ENCODE measurements around the gene PRKN.
A peak's percentile ranks its signal among the peaks of the same experiment; 100 is the strongest.

PRKN gene

DNA sequence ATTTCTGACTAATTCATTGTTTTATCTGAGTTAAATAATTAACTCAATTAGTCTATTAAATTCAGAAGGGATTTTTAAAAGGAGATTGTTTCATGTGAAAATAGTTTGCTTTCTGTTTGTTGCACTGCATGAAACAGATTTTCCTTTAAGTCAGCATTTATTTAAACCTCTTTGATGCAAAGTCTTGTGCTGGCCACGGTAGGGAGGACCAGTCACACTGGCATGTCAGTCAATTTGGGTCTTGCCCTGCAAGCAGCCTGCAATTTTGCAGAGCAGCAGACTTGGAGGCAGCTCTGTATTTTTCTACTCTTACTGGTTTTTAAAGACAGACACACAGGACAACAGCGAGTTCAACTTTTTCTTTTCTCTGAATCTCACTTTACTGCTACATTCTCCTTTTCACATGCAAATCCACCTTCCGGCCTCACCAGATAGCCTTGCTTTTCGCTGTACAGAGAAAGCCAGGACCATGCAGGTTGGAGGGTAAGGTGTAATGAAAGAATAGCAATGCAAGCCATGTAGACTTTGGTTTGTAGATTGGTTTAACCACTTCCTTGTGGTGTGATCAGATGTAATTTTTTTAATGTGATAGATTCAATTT lies 763.8 kb downstream of the PRKN start:
- Histone ChIP-seq H3K27ac (ENCODE audit: low read length) (peak overlapping the region; percentile 94), H3K9ac (ENCODE audit: low read length) (peak overlapping the region; percentile 66), H3K36me3 (replicated peaks; ENCODE audit: insufficient read depth, low read length) (no peaks in the 10 kb centered on the region)

DNA sequence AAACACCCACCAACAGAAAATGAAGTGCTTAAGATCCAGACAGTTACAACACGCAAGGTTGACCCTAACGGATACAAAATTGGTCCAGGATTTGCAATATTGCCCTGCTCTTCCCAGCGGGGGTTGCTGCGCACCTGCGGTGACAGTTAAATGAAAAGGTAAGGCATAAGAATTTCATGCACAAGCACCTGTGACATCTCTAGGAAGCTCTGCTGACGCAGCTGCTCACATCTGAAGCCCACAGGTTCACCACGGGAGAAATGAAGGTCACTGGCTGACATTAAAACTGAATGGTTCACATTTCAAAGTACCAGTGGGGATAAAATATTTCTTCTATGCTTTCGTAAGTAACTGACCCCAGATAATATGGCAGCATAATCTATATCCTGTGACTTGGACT lies 764.4 kb downstream of the PRKN start:
- peaks cover 15% of the 10 kb centered on the region for H3F3A ChIP-seq (ENCODE audit: insufficient read depth, low read length)
- DNase-seq, result peak; percentile 75
- no peaks in the 10 kb centered on the region for H3K9me3 ChIP-seq (replicated peaks; ENCODE audit: insufficient read depth, low read length)
- no peaks in the 10 kb centered on the region for H3K36me3 ChIP-seq (replicated peaks; ENCODE audit: insufficient read depth, low read length)
- peak overlapping the region; percentile 66 for H3K9ac ChIP-seq (ENCODE audit: low read length)
- H3K27me3 ChIP-seq (replicated peaks; ENCODE audit: insufficient read depth, low read length), result no peaks in the 10 kb centered on the region
- H3K79me2 ChIP-seq (ENCODE audit: low read length), result no peaks in the 10 kb centered on the region
- peak overlapping the region; percentile 64 for H3K4me2 ChIP-seq (ENCODE audit: low read depth, low read length)
- H3K4me3 ChIP-seq (ENCODE audit: low read length), result peak overlapping the region; percentile 34; the same call in 1 of the 2 replicates
- H3K9me2 ChIP-seq (replicated peaks; ENCODE audit: insufficient read depth, low read length), result no peaks in the 10 kb centered on the region
- H3K4me1 ChIP-seq (ENCODE audit: low read length), result peaks cover 27% of the 10 kb centered on the region
- peak overlapping the region; percentile 94 for H3K27ac ChIP-seq (ENCODE audit: low read length)
- H2AFZ ChIP-seq (ENCODE audit: low read length), result no peak overlapping the region
- H4K20me1 ChIP-seq (ENCODE audit: insufficient read depth, low read length), result no peaks in the 10 kb centered on the region
- TF ChIP-seq EZH2phosphoT487 (IDR thresholded peaks at IDR 0.05; ENCODE audit: low read length) (no peak), EZH2 (optimal IDR thresholded peaks at IDR 0.05; ENCODE audit: low read depth, low read length) (no peak)
- TF ChIP-seq, protein P1, sequence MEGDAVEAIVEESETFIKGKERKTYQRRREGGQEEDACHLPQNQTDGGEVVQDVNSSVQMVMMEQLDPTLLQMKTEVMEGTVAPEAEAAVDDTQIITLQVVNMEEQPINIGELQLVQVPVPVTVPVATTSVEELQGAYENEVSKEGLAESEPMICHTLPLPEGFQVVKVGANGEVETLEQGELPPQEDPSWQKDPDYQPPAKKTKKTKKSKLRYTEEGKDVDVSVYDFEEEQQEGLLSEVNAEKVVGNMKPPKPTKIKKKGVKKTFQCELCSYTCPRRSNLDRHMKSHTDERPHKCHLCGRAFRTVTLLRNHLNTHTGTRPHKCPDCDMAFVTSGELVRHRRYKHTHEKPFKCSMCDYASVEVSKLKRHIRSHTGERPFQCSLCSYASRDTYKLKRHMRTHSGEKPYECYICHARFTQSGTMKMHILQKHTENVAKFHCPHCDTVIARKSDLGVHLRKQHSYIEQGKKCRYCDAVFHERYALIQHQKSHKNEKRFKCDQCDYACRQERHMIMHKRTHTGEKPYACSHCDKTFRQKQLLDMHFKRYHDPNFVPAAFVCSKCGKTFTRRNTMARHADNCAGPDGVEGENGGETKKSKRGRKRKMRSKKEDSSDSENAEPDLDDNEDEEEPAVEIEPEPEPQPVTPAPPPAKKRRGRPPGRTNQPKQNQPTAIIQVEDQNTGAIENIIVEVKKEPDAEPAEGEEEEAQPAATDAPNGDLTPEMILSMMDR (IDR thresholded peaks at IDR 0.05; ENCODE audit: low read length), result no peak

More for the DNA sequence above, 763.8 kb downstream of the PRKN start:
- H3K4me3 ChIP-seq (ENCODE audit: low read length), result peak overlapping the region; percentile 34; the same call in 1 of the 2 replicates
- H3F3A ChIP-seq (ENCODE audit: insufficient read depth, low read length), result peaks cover 15% of the 10 kb centered on the region
- peak overlapping the region; percentile 64 for H3K4me2 ChIP-seq (ENCODE audit: low read depth, low read length)
- TF ChIP-seq EZH2 (optimal IDR thresholded peaks at IDR 0.05; ENCODE audit: low read depth, low read length), result no peak
- no peak for TF ChIP-seq EZH2phosphoT487 (IDR thresholded peaks at IDR 0.05; ENCODE audit: low read length)
- TF ChIP-seq, protein P1 (IDR thresholded peaks at IDR 0.05; ENCODE audit: low read length), result no peak
- H3K79me2 ChIP-seq (ENCODE audit: low read length), result no peaks in the 10 kb centered on the region
- no peaks in the 10 kb centered on the region for H3K9me2 ChIP-seq (replicated peaks; ENCODE audit: insufficient read depth, low read length)
- H2AFZ ChIP-seq (ENCODE audit: low read length), result no peak overlapping the region
- peaks cover 27% of the 10 kb centered on the region for H3K4me1 ChIP-seq (ENCODE audit: low read length)
- H4K20me1 ChIP-seq (ENCODE audit: insufficient read depth, low read length), result no peaks in the 10 kb centered on the region
- H3K9me3 ChIP-seq (replicated peaks; ENCODE audit: insufficient read depth, low read length), result no peaks in the 10 kb centered on the region
- no peaks in the 10 kb centered on the region for H3K27me3 ChIP-seq (replicated peaks; ENCODE audit: insufficient read depth, low read length)
- DNase-seq, result peak; percentile 61

DNA sequence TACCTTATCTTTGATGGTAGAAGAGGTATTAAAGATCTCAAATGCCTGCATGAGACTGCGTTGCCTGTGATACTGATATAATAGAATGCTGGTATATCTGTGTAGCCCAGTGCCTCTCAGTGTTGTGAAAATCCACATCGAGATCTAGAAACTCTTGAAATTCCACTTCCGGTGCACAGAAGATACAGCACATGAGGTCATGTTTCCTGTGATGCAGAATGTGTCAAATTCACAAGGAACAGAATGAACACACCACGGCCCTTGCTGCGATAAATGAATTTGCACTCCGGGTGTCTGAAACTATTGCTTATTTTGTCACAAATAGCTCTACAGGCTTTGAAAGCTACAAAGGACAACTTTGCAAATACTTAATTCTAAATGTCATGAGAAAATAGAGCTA lies 765.8 kb downstream of the PRKN start:
- no peaks in the 10 kb centered on the region for H3K27me3 ChIP-seq (replicated peaks; ENCODE audit: insufficient read depth, low read length)
- H3K27ac ChIP-seq (ENCODE audit: low read length), result peak overlapping the region; percentile 79; the same call in 1 of the 2 replicates
- no peak overlapping the region for H3K9ac ChIP-seq (ENCODE audit: low read length)
- H3K9me3 ChIP-seq (replicated peaks; ENCODE audit: insufficient read depth, low read length), result no peaks in the 10 kb centered on the region
- no peaks in the 10 kb centered on the region for H4K20me1 ChIP-seq (ENCODE audit: insufficient read depth, low read length)
- no peak for DNase-seq
- 0 out of 2 replicates have a peak overlapping the region, but pooled peaks have one; percentile 47 for H3K4me2 ChIP-seq (ENCODE audit: low read depth, low read length)
- H3K4me3 ChIP-seq (ENCODE audit: low read length), result no peak overlapping the region
- H3F3A ChIP-seq (ENCODE audit: insufficient read depth, low read length), result peaks cover 15% of the 10 kb centered on the region
- peaks cover 27% of the 10 kb centered on the region for H3K4me1 ChIP-seq (ENCODE audit: low read length)
- H3K36me3 ChIP-seq (replicated peaks; ENCODE audit: insufficient read depth, low read length), result no peaks in the 10 kb centered on the region
- TF ChIP-seq, protein P1 (IDR thresholded peaks at IDR 0.05; ENCODE audit: low read length), result no peak
- TF ChIP-seq EZH2phosphoT487 (IDR thresholded peaks at IDR 0.05; ENCODE audit: low read length) (no peak), EZH2 (optimal IDR thresholded peaks at IDR 0.05; ENCODE audit: low read depth, low read length) (no peak)
- H2AFZ ChIP-seq (ENCODE audit: low read length), result no peak overlapping the region
- H3K79me2 ChIP-seq (ENCODE audit: low read length), result no peaks in the 10 kb centered on the region
- no peaks in the 10 kb centered on the region for H3K9me2 ChIP-seq (replicated peaks; ENCODE audit: insufficient read depth, low read length)
